IMR-90 (cell line): ENCODE data around the gene FNBP1L. TPM values are rescaled to one million over a fixed set of nuclear protein-coding genes. Genes with fewer than 3 reads are reported as not detected.

Experiments used
- ATAC-seq: fragments of 200-7000 bp; cut with Tn5 transposase; 2 replicates; pipeline ENCODE4 v1.9.1; 2020; ENCODE audit warnings: low read depth, mild to moderate bottlenecking, moderate library complexity
- BruUV-seq: library from RNA; stranded (reverse); fragments of 400-500 nt; replicated peaks from 2 replicates; lab custom pipeline; 2021; lab: Mats Ljungman, UMichigan
- CTCF ChIA-PET: fragments of 300-600 bp; formaldehyde crosslinking; extraction: SDS; loops from one replicate; lab custom pipeline; 2021; ENCODE audit warnings: antibody characterized with exemption; lab: Yijun Ruan, JAX
- POLR2A ChIA-PET: fragments of 300-600 bp; sonication (Branson Sonifier 250); formaldehyde crosslinking; loops from one replicate; lab custom pipeline; 2022; ENCODE audit warnings: antibody characterized with exemption; ENCODE audit not compliant: unreplicated experiment; lab: Charles Lee
- DNase-seq: peaks from one replicate; pipeline ENCODE4 v3.0.0; 2013
- H2AFZ ChIP-seq: replicated peaks from 2 replicates; pipeline ENCODE3; 2013; ENCODE audit warnings: low read length, mild to moderate bottlenecking; ENCODE audit not compliant: poor library complexity
- H2AK5ac ChIP-seq: 2 replicates; pipeline ENCODE4 v1.6.1; 2013; ENCODE audit warnings: low read depth, low read length, inconsistent platforms
- H2AK9ac ChIP-seq: replicated peaks from 2 replicates; pipeline ENCODE3; 2013; ENCODE audit warnings: mild to moderate bottlenecking, low read depth, low read length, moderate library complexity; ENCODE audit not compliant: poor library complexity
- H2BK120ac ChIP-seq: 2 replicates; pipeline ENCODE4 v1.6.1; 2013; ENCODE audit warnings: low read depth, low read length, inconsistent platforms
- H2BK15ac ChIP-seq: 3 replicates; pipeline ENCODE4 v1.6.1; 2013; ENCODE audit warnings: low read depth, low read length, inconsistent platforms
- H2BK20ac ChIP-seq: 2 replicates; pipeline ENCODE4 v1.6.1; 2013; ENCODE audit warnings: low read depth, mild to moderate bottlenecking, inconsistent platforms, low read length, moderate library complexity
- H2BK5ac ChIP-seq: 2 replicates; pipeline ENCODE4 v1.6.1; 2013; ENCODE audit warnings: mild to moderate bottlenecking, low read depth, low read length, inconsistent platforms; ENCODE audit not compliant: poor library complexity, severe bottlenecking
- H3K14ac ChIP-seq: replicated peaks from 2 replicates; pipeline ENCODE4 v1.6.1; 2013; ENCODE audit warnings: low read depth, low read length, inconsistent platforms
- H3K18ac ChIP-seq: 2 replicates; pipeline ENCODE4 v1.6.1; 2013; ENCODE audit warnings: low read depth, low read length, control low read depth
- H3K23ac ChIP-seq: 2 replicates; pipeline ENCODE4 v1.6.1; 2013; ENCODE audit warnings: low read depth, low read length, inconsistent platforms
- H3K27ac ChIP-seq: 2 replicates; pipeline ENCODE4 v1.5.1; 2013; ENCODE audit warnings: mild to moderate bottlenecking, control low read depth, low read length; ENCODE audit not compliant: insufficient read depth
- H3K27me3 ChIP-seq: 2 replicates; pipeline ENCODE4 v1.6.1; 2013; ENCODE audit warnings: low read length; ENCODE audit not compliant: control insufficient read depth, insufficient read depth
- H3K36me3 ChIP-seq: 2 replicates; pipeline ENCODE4 v1.6.1; 2013; ENCODE audit warnings: low read length, mixed read lengths; ENCODE audit not compliant: control insufficient read depth, insufficient read depth
- H3K4ac ChIP-seq: 2 replicates; pipeline ENCODE4 v1.6.1; 2013; ENCODE audit warnings: low read depth, low read length, inconsistent platforms
- H3K4me1 ChIP-seq: 2 replicates; pipeline ENCODE4 v1.6.1; 2013; ENCODE audit warnings: low read length, mixed read lengths; ENCODE audit not compliant: control insufficient read depth, insufficient read depth
- H3K4me2 ChIP-seq: 2 replicates; pipeline ENCODE4 v1.6.1; 2013; ENCODE audit warnings: low read depth, mild to moderate bottlenecking, control low read depth, low read length, moderate library complexity
- H3K4me3 ChIP-seq: 2 replicates; pipeline ENCODE4 v1.5.1; 2013; ENCODE audit warnings: low read depth, mild to moderate bottlenecking, control low read depth, low read length, moderate library complexity; ENCODE audit not compliant: insufficient read depth
- H3K56ac ChIP-seq: 2 replicates; pipeline ENCODE4 v1.6.1; 2013; ENCODE audit warnings: low read length, inconsistent platforms; ENCODE audit not compliant: insufficient read depth; ENCODE audit errors: extremely low read depth
- H3K79me1 ChIP-seq, 2 experiments: 2 replicates each; pipeline ENCODE4 v1.6.1; 2013; ENCODE audit warnings: low read length in 2 of 2, inconsistent platforms in 1 of 2, low read depth in 1 of 2
- H3K9ac ChIP-seq: 2 replicates; pipeline ENCODE4 v1.6.1; 2013; ENCODE audit warnings: low read depth, low read length, control low read depth
- H3K9me1 ChIP-seq: 2 replicates; pipeline ENCODE4 v1.6.1; 2013; ENCODE audit warnings: low read length, inconsistent platforms; ENCODE audit not compliant: insufficient read depth
- H3K9me3 ChIP-seq: 2 replicates; pipeline ENCODE4 v1.6.1; 2013; ENCODE audit warnings: low read length; ENCODE audit not compliant: control insufficient read depth, insufficient read depth
- H4K20me1 ChIP-seq: 2 replicates; pipeline ENCODE4 v1.6.1; 2013; ENCODE audit warnings: low read length, inconsistent platforms; ENCODE audit not compliant: insufficient read depth
- H4K5ac ChIP-seq: 2 replicates; pipeline ENCODE4 v1.6.1; 2013; ENCODE audit warnings: mild to moderate bottlenecking, low read depth, low read length, control low read depth
- H4K8ac ChIP-seq, 2 experiments: 2 replicates each; pipeline ENCODE4 v1.6.1; 2013; ENCODE audit warnings: low read depth in 2 of 2, low read length in 2 of 2, control low read depth in 1 of 2, inconsistent platforms in 1 of 2
- H4K91ac ChIP-seq: 2 replicates; pipeline ENCODE4 v1.6.1; 2013; ENCODE audit warnings: low read depth, low read length, inconsistent platforms; ENCODE audit not compliant: insufficient read depth
- BHLHE40 ChIP-seq: fragments of 150-350 bp; IDR thresholded peaks from 2 replicates; pipeline ENCODE4 v1.6.1; 2016; ENCODE audit warnings: mild to moderate bottlenecking, low read depth, low read length
- CEBPB ChIP-seq: IDR thresholded peaks from 2 replicates; pipeline ENCODE4 v1.6.1; 2012; ENCODE audit warnings: low read depth, low read length, improper control_type of control experiment
- CHD1 ChIP-seq: IDR thresholded peaks from 2 replicates; pipeline ENCODE4 v1.6.1; 2012; ENCODE audit warnings: low read depth, low read length, improper control_type of control experiment
- CTCF ChIP-seq: conservative IDR thresholded peaks from 2 replicates; pipeline ENCODE4 v1.5.1; 2012; ENCODE audit warnings: mild to moderate bottlenecking, low read depth, low read length, improper control_type of control experiment
- ELK1 ChIP-seq: fragments of 150-350 bp; IDR thresholded peaks from 2 replicates; pipeline ENCODE4 v1.6.1; 2016; ENCODE audit warnings: low read depth, mild to moderate bottlenecking, low read length, moderate library complexity, borderline replicate concordance
- FOS ChIP-seq: fragments of 150-350 bp; IDR thresholded peaks from 2 replicates; pipeline ENCODE4 v1.6.1; 2016; ENCODE audit warnings: low read depth, low read length
- MAFK ChIP-seq: IDR thresholded peaks from 2 replicates; pipeline ENCODE4 v1.6.1; 2012; ENCODE audit warnings: low read depth, low read length, improper control_type of control experiment
- MAZ ChIP-seq: IDR thresholded peaks from 2 replicates; pipeline ENCODE4 v1.6.1; 2012; ENCODE audit warnings: low read depth, mild to moderate bottlenecking, low read length, improper control_type of control experiment, moderate library complexity, borderline replicate concordance
- MXI1 ChIP-seq: IDR thresholded peaks from 2 replicates; pipeline ENCODE4 v1.6.1; 2012; ENCODE audit warnings: low read depth, mild to moderate bottlenecking, low read length, moderate library complexity, borderline replicate concordance
- NFE2L2 ChIP-seq: fragments of 150-350 bp; IDR thresholded peaks from 2 replicates; pipeline ENCODE4 v1.6.1; 2016; ENCODE audit warnings: low read depth, mild to moderate bottlenecking, low read length
- POLR2A ChIP-seq: IDR thresholded peaks from 2 replicates; pipeline ENCODE4 v1.6.1; 2012; ENCODE audit warnings: mild to moderate bottlenecking, low read depth, low read length
- RAD21 ChIP-seq: IDR thresholded peaks from 2 replicates; pipeline ENCODE4 v1.6.1; 2012; ENCODE audit warnings: low read length, improper control_type of control experiment
- RCOR1 ChIP-seq: IDR thresholded peaks from 2 replicates; pipeline ENCODE4 v1.6.1; 2012; ENCODE audit warnings: mild to moderate bottlenecking, low read length, improper control_type of control experiment; ENCODE audit not compliant: insufficient replicate concordance
- RFX5 ChIP-seq: IDR thresholded peaks from 2 replicates; pipeline ENCODE4 v1.8.0; 2012; ENCODE audit warnings: low read depth, mild to moderate bottlenecking, low read length, moderate library complexity
- SMC3 ChIP-seq: fragments of 150-350 bp; IDR thresholded peaks from 2 replicates; pipeline ENCODE4 v1.6.1; 2016; ENCODE audit warnings: low read depth, mild to moderate bottlenecking, antibody characterized with exemption, low read length, moderate library complexity
- USF2 ChIP-seq: fragments of 150-350 bp; IDR thresholded peaks from 2 replicates; pipeline ENCODE4 v1.6.1; 2017; ENCODE audit warnings: mild to moderate bottlenecking, antibody characterized with exemption, low read length, low read depth
- WGBS, 2 experiments: methylation state at CpG; one replicate each; pipeline versions ENCODE4 v1.1.5 to v1.1.7; 2013; ENCODE audit warnings: missing lambda C conversion rate in 2 of 2; ENCODE audit not compliant: insufficient read length in 1 of 2; ENCODE audit errors: extremely low coverage in 2 of 2; 5-methylcytosine and 5-hydroxymethylcytosine counted together
- dilution Hi-C: fragments of 300-500 bp; cut with HindIII; formaldehyde crosslinking; loops from one replicate; pipeline ENCODE4 v1.14.3; 2018; ENCODE audit warnings: low sequenced_read_pairs; ENCODE audit not compliant: unreplicated experiment
- in situ Hi-C: fragments of 300-500 bp; cut with MboI; formaldehyde crosslinking; loops from 3 replicates; pipeline ENCODE4 v1.14.3; 2019; ENCODE audit warnings: low sequenced_read_pairs, inconsistent platforms, mixed read lengths
- intact Hi-C: fragments of 100-400 bp; cut with micrococcal nuclease; formaldehyde crosslinking; loops from 2 replicates; pipeline ENCODE4 v1.10.0; 2022
- polyA plus RNA-seq, 3 experiments: library from polyadenylated mRNA; depleted of rRNA; stranded (reverse); fragments of >200 nt; gene quantifications; 2 replicates each; pipeline ENCODE4 v1.2.3, GENCODE V29; 2012; ENCODE audit warnings: low replicate concordance in 1 of 3
- total RNA-seq: library from RNA; depleted of rRNA; stranded (reverse); fragments of >200 nt; gene quantifications from 2 replicates; pipeline ENCODE4 v1.2.3, GENCODE V29; 2012

Gene FNBP1L
- total and polyA plus RNA-seq, 2 of the 4 experiments (the other 2 are of a cell fraction), result 9.3 to 15.2 TPM

DNA sequence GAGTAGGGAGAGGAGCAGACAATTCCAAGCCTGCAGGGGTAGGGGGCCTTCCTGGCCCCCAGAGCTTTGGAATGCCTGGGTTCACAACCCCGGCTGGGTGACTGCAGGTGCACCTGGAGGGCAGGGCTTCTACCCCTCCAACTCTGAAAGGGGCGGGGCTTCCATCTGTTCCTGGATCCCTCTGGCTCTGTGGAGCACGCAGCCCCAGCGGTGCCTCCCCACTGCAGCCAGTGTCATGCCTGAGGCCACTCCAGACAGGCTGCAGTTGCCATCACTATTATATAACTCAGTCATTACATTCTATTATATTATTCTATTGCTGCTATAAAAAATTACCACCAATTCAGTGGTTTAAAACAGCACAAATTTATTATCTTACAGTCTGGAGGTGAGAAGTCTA lies 12.5 kb upstream of the FNBP1L start:
- CTCF ChIA-PET, result no interaction called here
- intact Hi-C loops, result loop anchor here (5.0 kb wide), 1 partner anchor 302 kb away; no protein-coding TSS in a partner anchor
- no peak overlapping the region for H2BK120ac ChIP-seq

More for the DNA sequence above, 12.5 kb upstream of the FNBP1L start:
- H2BK15ac ChIP-seq, result no peak overlapping the region
- in situ Hi-C loops, result no loop called here
- WGBS, 2 experiments, result 67% methylated on average over 1 of the region's 4 CpGs; no CpG with 5 or more reads in 1 of the 2 experiments
- no peak overlapping the region for H3K9ac ChIP-seq
- ATAC-seq (no peak), DNase-seq (no peak)
- peaks cover 2% of the 10 kb centered on the region; the same call in 1 of the 2 replicates for H3K9me3 ChIP-seq
- H3K4me1 ChIP-seq, result no peaks in the 10 kb centered on the region
- TF ChIP-seq RCOR1, result no peak
- TF ChIP-seq BHLHE40, result no peak
- TF ChIP-seq MAFK, result no peak
- TF ChIP-seq MXI1, result no peak
- no peak for TF ChIP-seq POLR2A
- no peak for TF ChIP-seq NFE2L2
- no peak for TF ChIP-seq CTCF
- TF ChIP-seq FOS, result no peak
- no peak for TF ChIP-seq RFX5
- TF ChIP-seq RAD21, result no peak
- TF ChIP-seq MAZ, result no peak
- TF ChIP-seq CHD1, result no peak
- no peak for TF ChIP-seq CEBPB
- no peak for TF ChIP-seq SMC3
- no peak for TF ChIP-seq ELK1
- TF ChIP-seq USF2, result no peak
- no peak overlapping the region for H2BK5ac ChIP-seq
- H2AK9ac ChIP-seq, result no peak overlapping the region
- no peaks in the 10 kb centered on the region for H3K36me3 ChIP-seq
- H3K18ac ChIP-seq, result no peak overlapping the region
- no peaks in the 10 kb centered on the region for H4K20me1 ChIP-seq
- H2AFZ ChIP-seq, result no peak overlapping the region
- H3K56ac ChIP-seq, result no peak overlapping the region
- no peaks in the 10 kb centered on the region for H3K79me1 ChIP-seq
- BruUV-seq, result no TSS peak
- no peak overlapping the region for H4K8ac ChIP-seq
- no peak overlapping the region for H3K27ac ChIP-seq
- no peak overlapping the region for H4K91ac ChIP-seq
- H3K4ac ChIP-seq, result no peak overlapping the region
- no peak overlapping the region for H3K14ac ChIP-seq
- no peak overlapping the region for H2BK20ac ChIP-seq
- no peaks in the 10 kb centered on the region for H3K9me1 ChIP-seq
- H4K5ac ChIP-seq, result no peak overlapping the region
- no peak overlapping the region for H3K4me2 ChIP-seq
- dilution Hi-C loops, result no loop called here
- H3K27me3 ChIP-seq, result peaks cover 21% of the 10 kb centered on the region
- H3K23ac ChIP-seq, result no peak overlapping the region
- POLR2A ChIA-PET, result no interaction called here
- no peak overlapping the region for H2AK5ac ChIP-seq
- no peak overlapping the region for H3K4me3 ChIP-seq
